Left ventricle myocardium inferior (tissue), 1 donor: ENCODE data around the gene OCSTAMP. TPM values are rescaled to one million over a fixed set of nuclear protein-coding genes. Genes with fewer than 3 reads are reported as not detected.

Experiments used
- DNase-seq: peaks from one replicate; pipeline ENCODE4 v3.0.0-alpha.2; 2020
- H3K27ac ChIP-seq: fragments of 200-600 bp; replicated peaks from 2 replicates; pipeline ENCODE4 v1.8.0; 2021
- H3K27me3 ChIP-seq: fragments of 200-600 bp; 2 replicates; pipeline ENCODE4 v1.8.0; 2021; ENCODE audit warnings: low read depth
- H3K36me3 ChIP-seq: fragments of 200-600 bp; 2 replicates; pipeline ENCODE4 v1.8.0; 2021
- H3K4me1 ChIP-seq: fragments of 200-600 bp; 2 replicates; pipeline ENCODE4 v1.8.0; 2021
- H3K4me3 ChIP-seq: fragments of 200-600 bp; 2 replicates; pipeline ENCODE4 v1.8.0; 2021; ENCODE audit warnings: mild to moderate bottlenecking, moderate library complexity
- H3K9me3 ChIP-seq: fragments of 200-600 bp; replicated peaks from 2 replicates; pipeline ENCODE4 v1.8.0; 2021
- CTCF ChIP-seq: fragments of 200-600 bp; IDR thresholded peaks from 2 replicates; pipeline ENCODE4 v1.8.0; 2021; ENCODE audit warnings: antibody characterized with exemption, mild to moderate bottlenecking, borderline replicate concordance
- intact Hi-C: fragments of 100-400 bp; cut with micrococcal nuclease; formaldehyde crosslinking; loops from one replicate; pipeline ENCODE4 v1.11.0; 2022
- total RNA-seq: library from RNA; stranded (reverse); fragmentation: NEBNext Ultra II Directional; extraction: Animal tissue kit (Norgen Biotek cat#: 25700); gene quantifications from one replicate; pipeline ENCODE4 v1.2.1, GENCODE V29; 2021
- donor health status: DM: no; HTN: yes; CAD: no; lungs with severe emphysema.

OCSTAMP gene
- total RNA-seq, 1 donor from 2014 or later = not detected

DNA sequence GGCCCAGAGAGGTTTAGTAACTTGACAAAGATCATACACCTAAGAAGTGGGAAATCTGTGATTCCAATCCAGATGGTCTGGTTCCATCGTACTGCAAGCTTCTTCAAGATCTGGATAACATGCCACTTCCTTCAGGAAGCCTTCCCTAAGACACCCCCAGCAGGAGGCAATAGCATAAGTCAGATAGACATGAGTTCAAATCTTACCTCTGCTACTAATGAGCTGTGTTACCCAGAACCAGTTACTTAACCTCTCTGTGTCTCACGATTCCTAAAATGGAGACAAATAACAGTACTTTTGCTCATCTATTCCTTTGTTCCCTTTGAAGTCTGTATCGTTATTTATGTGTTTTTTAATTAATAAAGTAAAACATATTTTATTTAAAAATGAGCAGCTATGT lies 22.3 kb upstream of the OCSTAMP start:
- no peak overlapping the region for H3K4me3 ChIP-seq
- DNase-seq = no peak
- no peaks in the 10 kb centered on the region for H3K36me3 ChIP-seq
- intact Hi-C loops = no loop called here
- no peak for TF ChIP-seq CTCF
- no peaks in the 10 kb centered on the region for H3K9me3 ChIP-seq
- peaks cover 9% of the 10 kb centered on the region for H3K4me1 ChIP-seq
- H3K27me3 ChIP-seq = no peaks in the 10 kb centered on the region
- no peak overlapping the region for H3K27ac ChIP-seq

- DNase-seq = peak; percentile 61
- TF ChIP-seq CTCF = no peak
- intact Hi-C loops = no loop called here
- Histone ChIP-seq H3K4me3 (no peak overlapping the region), H3K27me3 (no peaks in the 10 kb centered on the region), H3K9me3 (no peaks in the 10 kb centered on the region), H3K4me1 (peaks cover 9% of the 10 kb centered on the region), H3K36me3 (no peaks in the 10 kb centered on the region), H3K27ac (peak overlapping the region; percentile 32)
These were observed 21.7 kb upstream of the OCSTAMP start for GRCh38 chr20:46572153-46572552.

DNA sequence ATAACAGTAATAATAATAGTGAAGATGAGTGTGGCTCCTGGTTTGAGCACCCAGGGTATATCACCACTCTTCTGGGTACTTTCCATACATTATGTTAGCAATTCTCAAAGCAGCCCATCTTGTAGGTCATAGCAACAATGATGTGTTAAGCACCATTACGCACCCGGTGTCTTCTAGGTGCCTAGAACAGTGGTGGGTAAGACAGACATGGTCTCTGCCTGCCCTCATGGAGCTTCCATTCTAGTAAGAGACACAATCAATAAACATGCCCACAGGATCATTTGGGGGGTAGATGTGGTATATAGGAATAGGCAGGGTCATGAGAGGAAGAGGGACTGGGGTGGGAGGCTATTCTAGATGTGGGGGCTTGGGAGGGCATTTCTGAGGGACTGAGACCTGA lies 21.0 kb upstream of the OCSTAMP start:
- no peak overlapping the region for H3K27ac ChIP-seq
- no peaks in the 10 kb centered on the region for H3K27me3 ChIP-seq
- H3K4me1 ChIP-seq = peaks cover 9% of the 10 kb centered on the region
- intact Hi-C loops = no loop called here
- no peak for DNase-seq
- H3K4me3 ChIP-seq = no peak overlapping the region
- TF ChIP-seq CTCF = no peak
- no peaks in the 10 kb centered on the region for H3K36me3 ChIP-seq
- H3K9me3 ChIP-seq = no peaks in the 10 kb centered on the region

GRCh38 chr20:46570956-46571355 lies 20.5 kb upstream of the OCSTAMP start:
- TF ChIP-seq CTCF = no peak
- H3K4me1 ChIP-seq = peaks cover 9% of the 10 kb centered on the region
- no peak overlapping the region for H3K27ac ChIP-seq
- intact Hi-C loops = no loop called here
- H3K9me3 ChIP-seq = no peaks in the 10 kb centered on the region
- H3K27me3 ChIP-seq = no peaks in the 10 kb centered on the region
- no peak overlapping the region for H3K4me3 ChIP-seq
- no peak for DNase-seq
- no peaks in the 10 kb centered on the region for H3K36me3 ChIP-seq

DNA sequence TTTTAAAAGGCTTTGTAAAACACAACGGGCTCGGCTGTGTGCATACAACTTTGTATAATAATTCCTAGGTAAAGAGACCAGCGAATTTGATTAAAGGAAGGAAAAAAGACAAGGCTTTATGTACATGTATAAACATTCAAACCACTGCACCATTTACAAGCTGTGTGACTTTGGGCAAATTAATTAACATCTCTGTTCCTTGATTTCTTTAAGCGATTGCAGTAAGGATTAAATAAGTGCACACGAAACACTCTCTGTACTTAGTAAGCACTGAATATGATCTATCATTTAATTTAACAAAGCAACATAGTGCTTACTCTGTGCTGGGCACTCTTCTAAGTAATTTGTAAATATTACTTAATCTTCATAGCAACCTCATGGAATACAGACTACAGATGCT lies 19.5 kb upstream of the OCSTAMP start:
- intact Hi-C loops = no loop called here
- no peak overlapping the region for H3K27ac ChIP-seq
- no peaks in the 10 kb centered on the region for H3K9me3 ChIP-seq
- H3K4me3 ChIP-seq = no peak overlapping the region
- no peak for DNase-seq
- H3K4me1 ChIP-seq = peaks cover 9% of the 10 kb centered on the region
- peaks cover 2% of the 10 kb centered on the region for H3K27me3 ChIP-seq
- TF ChIP-seq CTCF = no peak
- H3K36me3 ChIP-seq = no peaks in the 10 kb centered on the region
